HG03571 (cell line): Measurements from ENCODE around the gene INF2.

ENCODE experiments used
- ATAC-seq: cut with Tn5 transposase; IDR thresholded peaks from one replicate; pipeline ENCODE4 v1.9.1; 2021; ENCODE audit not compliant: unreplicated experiment

Gene INF2

DNA sequence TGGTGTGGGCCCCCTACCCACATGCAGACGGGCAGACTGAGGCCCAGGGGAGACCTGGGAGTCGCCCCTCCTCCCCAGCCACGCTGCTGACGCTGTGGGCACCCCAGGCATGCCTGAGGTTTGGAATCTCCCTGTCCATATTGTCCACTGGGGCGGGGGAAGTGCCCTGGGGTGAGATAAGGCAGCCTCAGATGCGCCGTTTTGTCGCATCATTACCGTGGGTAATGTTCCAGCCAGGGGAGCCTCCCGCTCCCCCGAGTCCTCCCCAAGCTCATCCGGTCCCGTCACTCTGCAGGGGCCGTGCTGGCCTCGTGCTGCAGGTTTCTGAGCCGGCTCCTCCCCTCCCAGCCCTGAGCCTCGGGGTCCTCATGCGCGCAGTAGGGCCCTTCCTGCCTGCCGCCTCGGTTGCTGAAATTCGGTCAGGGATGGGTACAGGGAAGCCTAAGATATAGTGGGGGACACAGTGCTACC, 11.4 kb downstream of the INF2 start:
- ATAC-seq, result no peak

DNA sequence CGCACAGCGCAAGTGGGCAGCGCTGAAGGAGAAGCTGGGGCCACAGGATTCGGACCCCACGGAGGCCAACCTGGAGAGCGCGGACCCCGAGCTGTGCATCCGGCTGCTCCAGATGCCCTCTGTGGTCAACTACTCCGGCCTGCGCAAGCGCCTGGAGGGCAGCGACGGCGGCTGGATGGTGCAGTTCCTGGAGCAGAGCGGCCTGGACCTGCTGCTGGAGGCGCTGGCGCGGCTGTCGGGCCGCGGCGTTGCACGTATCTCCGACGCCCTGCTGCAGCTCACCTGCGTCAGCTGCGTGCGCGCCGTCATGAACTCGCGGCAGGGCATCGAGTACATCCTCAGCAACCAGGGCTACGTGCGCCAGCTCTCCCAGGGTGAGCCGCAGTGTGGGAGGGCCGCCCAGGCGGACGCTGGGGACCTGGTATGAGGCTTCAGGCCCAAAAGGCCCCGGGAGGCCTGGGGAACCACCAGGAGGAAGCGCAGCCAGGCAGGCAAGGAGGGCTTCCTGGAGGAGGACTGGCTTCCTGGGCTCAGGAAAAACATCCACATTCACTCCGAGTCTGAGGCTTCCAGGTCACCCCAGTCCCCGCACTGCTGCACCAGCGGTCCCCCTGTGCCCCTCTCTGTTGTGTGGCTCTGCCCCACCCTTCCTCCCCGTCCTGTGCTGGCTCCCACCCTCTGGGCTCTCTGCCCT, 12.1 kb downstream of the INF2 start:
- no peak for ATAC-seq

DNA sequence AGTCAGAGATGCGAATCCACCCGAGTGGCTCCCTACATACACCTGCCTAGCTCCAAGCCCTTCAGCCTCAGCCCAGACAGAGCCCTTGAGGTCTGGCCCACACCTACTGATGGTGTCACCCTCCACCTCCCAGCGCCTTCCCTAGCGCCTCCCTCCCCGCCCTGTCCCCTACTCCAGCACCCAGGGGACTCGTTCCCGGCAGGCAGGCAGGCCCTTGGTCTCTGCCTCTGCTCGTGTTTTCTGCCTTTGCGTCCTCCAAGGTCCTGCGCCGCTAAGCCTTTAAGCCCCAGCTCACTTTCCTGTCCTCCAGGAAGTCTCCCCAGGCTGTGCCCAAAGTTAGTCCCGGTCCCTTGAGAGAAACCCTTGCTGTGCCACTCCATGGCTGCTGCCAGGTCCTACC, 12.7 kb downstream of the INF2 start:
- ATAC-seq, result no peak

DNA sequence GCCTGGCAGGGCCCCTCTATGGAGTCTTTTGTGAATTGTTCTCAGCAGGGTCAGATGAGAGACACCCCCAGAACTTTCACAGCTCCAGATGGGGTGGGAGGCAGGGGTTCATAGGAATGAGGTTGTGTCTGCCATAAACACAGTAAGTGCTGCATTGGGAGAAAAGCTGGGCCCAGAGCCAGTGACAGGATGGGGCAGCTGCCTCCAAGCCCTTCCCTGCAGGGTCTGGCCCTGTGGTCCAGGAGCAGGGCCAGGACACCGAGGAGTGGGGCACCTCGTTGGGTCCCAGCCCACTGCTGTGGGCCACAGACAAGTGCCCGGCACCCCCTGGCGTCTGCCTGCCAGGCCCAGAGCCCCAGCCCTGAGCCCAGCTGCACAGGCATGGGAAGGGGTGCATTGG, 13.3 kb downstream of the INF2 start:
- ATAC-seq, result no peak

DNA sequence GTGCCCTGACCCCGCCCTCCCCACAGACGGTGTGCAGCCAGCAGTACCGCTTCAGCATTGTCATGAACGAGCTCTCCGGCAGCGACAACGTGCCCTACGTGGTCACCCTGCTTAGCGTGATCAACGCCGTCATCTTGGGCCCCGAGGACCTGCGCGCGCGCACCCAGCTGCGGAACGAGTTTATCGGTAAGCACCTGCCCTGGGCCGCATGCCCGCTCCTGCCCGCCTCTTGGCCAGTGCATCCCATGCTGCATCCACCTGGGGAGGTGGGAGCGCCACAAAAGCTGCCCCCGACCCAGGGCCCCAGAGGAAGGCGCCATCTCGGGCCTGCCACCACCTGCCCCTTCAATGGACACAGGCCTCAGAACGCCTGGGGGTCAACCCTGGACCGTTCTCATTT, 13.9 kb downstream of the INF2 start:
- no peak for ATAC-seq

DNA sequence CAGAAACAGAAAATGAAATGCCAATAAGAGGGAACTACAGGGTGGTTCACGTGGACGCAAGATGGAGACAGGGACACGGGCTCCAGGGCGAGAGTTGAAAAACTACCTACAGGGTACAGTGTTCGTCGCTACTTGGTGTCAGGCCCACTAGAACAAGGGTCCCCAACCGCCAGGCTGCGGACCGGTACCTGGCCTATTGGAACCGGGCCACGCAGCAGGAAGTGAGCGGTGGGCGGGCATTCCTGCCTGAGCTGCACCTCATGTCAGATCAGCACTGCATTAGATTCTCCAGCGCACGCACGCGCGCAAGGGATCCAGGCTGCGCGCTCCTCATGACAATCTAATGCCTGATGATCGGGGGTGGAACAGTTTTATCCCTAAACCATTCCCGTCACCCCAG, 14.8 kb downstream of the INF2 start:
- ATAC-seq, result no peak

DNA sequence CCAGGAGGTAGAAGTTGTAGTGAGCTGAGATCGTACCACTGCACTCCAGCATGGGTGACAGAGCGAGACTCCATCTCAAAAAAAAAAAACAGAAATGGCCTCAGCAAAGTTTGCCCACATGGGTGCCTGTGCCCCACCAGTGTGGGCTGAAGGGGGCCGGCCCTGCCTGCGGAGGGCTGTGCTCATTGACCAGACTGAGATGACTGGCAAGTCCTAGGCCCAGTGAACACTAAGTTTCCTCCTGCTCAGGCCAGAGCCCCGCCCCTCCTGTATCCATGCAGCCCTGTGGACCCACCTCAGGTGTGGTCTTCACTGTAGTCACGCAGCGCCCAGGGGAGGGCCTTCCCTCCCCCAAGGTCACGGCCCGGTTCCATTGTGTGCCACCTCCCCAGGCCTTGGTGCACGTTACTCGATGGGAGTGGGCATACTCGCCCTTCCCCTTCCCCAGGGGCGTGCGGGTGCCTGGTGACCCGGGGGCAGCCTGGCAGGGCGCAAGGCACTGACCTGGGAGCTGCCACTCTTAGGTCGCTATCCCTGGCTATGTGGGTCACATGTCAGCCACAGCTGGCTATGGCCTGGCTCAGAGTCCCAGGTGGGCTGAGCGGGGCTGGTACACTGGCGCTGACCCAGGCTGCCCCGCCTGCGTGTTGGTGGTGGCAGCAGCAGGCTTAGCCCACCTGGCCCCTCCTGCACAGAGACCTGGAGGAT, 16.1 kb downstream of the INF2 start:
- ATAC-seq, result no peak

DNA sequence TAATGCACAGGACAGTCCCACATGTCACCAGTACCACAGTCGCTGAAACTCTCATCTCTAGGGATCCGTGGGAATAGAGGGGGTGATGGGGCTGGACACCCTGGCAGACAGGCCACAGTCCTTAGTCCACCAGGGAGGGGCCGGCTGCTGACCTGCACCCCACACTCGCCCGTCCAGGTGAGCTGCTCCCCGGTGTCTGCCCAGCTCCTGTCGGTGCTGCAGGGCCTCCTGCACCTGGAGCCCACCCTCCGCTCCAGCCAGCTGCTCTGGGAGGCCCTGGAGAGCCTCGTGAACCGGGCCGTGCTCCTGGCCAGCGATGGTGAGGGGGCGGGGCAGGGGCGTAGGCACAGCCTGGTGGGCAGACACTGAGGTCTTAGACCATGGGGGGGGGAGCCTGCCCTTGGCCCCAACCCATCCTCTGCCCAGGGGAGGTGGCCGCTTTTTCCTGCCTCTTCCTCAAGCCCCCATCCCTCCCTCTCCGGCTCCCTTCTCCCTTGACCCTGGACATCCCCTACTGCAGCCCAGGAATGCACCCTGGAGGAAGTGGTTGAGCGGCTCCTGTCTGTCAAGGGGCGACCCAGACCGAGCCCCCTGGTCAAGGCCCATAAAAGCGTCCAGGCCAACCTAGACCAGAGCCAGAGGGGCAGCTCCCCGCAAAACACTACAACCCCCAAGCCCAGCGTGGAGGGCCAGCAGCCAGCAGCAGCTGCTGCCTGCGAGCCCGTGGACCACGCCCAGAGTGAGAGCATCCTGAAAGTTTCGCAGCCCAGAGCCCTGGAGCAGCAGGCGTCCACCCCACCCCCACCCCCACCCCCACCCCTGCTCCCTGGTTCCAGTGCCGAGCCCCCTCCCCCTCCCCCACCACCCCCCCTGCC, 17.6 kb downstream of the INF2 start:
- no peak for ATAC-seq

DNA sequence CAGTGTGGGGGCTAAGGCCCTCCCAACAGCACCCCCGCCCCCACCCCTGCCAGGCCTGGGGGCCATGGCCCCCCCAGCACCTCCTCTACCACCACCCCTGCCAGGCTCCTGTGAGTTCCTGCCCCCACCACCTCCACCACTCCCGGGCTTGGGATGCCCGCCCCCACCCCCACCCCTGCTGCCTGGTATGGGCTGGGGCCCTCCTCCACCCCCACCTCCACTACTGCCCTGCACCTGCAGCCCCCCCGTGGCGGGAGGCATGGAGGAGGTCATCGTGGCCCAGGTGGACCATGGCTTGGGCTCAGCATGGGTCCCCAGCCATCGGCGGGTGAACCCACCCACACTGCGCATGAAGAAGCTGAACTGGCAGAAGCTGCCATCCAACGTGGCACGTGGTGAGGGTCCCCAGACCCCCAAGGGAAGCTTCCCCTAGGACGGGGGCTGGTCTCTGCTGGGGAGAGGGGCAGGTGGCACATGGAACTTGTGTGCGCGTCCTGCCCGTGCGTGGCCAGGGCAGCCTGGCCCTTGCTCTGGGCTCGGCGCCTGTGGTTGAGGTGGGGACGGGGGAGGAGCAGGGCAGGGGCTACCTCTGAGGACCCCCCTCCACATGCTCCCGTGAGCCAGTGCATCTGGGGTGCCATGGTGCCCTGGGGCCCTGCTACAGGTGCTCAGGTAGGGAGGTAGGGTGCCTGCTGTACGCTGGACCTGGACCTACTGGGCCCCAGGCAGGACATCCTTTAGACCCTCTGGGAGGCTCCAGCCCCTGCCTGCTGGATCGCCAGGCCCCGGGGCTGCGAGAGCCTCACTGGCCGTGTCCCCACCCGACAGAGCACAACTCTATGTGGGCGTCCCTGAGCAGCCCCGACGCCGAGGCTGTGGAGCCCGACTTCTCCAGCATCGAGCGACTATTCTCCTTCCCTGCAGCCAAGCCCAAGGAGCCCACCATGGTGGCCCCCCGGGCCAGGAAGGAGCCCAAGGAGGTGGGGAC, 18.5 kb downstream of the INF2 start:
- no peak for ATAC-seq

DNA sequence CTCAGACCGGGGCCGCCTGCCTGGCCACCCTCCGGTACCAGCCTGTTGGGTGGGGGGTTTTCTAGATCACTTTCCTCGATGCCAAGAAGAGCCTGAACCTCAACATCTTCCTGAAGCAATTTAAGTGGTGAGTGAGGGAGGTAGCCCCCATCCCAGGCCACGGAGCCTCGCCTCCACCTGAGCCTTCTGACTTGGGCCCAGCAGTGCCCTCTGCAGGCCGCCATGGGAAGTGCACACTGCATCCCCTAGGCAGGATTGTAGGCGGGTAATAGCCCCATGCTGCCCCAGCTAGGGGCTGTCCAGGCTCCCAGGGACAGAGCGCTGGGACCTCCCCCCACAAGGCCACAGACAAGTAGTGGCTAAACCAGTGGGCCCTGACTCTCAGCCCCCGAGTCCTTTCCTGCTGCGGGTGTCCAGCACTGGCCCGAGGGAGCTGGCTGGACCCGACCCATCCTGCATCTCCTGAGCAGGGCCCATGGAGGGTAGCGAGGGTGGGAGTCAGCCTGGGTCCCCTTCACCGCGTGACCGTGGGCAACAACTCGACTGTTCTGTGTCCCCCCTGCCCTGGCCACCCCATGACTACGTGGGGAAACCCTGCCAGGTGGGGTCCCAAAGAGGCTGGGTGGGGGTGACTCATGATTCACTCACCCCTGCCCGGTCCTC, 19.3 kb downstream of the INF2 start:
- ATAC-seq, result no peak

DNA sequence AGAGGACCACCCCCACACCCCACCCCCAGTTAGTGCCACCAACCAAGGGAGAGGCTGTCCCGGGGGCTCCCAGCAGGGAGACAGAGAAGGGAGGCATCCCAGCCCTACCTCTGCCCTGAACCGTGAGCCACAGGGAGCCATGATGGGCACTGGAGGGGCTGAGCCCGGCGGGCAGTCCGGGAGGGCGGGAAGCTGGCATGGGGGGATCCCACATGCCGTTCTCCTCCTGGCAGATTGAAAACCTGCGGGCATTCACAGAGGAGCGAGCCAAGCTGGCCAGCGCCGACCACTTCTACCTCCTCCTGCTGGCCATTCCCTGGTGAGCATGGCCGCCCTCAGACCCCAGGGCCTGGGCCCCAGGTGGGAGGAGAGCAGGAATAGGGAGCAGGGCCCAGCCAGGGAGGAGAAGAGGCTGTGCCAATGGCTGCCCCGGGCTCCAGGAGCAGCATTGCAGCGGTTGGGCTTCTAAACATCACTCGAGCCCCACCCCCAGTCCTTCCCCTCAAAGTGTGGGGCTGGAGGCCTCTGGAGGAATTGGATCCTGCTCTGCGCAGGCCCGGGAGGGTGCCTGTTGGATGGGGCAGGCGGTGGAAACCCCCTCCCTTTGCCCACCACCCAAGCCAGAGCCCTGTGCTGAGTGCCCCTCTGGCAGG, 20.1 kb downstream of the INF2 start:
- ATAC-seq, result no peak

DNA sequence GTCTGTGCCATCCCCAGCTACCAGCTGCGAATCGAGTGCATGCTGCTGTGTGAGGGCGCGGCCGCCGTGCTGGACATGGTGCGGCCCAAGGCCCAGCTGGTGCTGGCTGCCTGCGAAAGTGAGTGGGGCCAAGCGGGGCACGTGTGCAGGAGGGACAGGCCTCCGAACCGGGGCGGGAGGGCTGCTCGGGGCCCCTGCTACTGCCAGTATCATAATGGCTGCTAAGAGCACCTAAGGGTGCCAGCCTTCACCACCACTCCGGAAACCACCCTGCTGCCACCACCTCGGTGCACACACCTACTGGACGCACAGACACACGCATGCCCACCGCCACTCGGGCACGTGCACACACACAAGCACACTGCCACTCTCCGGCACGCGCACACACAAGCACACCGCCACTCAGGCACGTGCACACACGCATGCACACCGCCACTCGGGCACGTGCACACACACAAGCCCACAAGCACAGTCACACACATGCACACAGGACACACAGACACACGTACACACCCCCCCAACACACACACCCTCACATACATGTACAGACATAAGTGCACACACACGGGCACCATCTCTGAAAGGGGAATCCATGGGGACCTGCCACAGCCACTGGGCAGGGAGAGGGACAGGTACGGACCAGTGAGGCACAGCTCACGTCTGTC, 20.8 kb downstream of the INF2 start:
- ATAC-seq, result no peak

DNA sequence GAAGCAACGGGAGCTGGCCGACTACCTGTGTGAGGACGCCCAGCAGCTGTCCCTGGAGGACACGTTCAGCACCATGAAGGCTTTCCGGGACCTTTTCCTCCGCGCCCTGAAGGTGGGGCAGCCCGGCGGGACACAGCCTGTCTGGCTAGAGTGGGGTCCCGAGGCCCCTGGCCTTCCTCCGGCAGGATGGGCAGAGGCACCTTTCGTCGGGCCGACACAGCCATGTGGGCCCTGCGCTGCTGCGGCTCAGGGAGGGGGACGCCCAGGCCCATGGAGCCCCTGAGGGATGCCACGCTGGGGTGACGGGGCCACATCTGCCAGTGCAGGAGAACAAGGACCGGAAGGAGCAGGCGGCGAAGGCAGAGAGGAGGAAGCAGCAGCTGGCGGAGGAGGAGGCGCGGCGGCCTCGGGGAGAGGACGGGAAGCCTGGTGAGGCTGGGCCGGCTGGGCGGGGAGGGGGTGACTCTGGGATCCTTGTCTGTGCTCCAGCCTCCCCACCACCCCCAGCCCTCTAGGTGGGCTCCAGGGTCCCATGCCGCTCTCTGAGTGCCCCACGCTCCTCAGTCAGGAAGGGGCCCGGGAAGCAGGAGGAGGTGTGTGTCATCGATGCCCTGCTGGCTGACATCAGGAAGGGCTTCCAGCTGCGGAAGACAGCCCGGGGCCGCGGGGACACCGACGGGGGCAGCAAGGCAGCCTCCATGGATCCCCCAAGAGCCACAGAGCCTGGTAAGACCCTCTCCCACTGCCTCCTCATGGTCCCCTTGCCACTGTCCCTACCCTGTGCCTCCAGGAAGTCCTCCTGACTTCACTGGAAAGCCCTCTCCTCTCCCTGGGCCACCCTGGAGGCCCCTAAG, 23.7 kb downstream of the INF2 start:
- no peak for ATAC-seq

DNA sequence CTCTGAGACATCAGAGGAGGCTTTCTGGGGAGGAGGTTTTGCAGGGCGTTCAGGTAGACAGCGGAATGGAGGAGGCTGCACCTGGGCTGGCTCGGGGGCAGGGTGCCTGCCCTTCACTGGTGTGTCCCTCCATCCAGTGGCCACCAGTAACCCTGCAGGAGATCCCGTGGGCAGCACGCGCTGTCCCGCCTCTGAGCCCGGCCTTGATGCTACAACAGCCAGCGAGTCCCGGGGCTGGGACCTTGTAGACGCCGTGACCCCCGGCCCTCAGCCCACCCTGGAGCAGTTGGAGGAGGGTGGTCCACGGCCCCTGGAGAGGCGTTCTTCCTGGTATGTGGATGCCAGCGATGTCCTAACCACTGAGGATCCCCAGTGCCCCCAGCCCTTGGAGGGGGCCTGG, 24.6 kb downstream of the INF2 start:
- ATAC-seq, result no peak

DNA sequence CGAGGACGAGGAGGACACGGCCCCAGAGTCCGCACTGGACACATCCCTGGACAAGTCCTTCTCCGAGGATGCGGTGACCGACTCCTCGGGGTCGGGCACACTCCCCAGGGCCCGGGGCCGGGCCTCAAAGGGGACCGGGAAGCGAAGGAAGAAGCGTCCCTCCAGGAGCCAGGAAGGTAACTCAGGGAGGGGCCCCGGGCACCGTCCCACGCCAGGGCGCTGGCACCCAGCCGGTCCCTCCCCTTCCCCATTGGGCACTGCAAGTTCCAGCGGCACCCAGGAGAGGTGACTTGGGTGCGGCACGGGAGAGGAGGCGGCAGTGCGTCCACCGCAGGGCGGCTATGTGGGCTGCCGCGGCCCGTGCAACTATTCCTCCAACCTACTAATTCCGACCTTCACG, 25.3 kb downstream of the INF2 start:
- no peak for ATAC-seq

DNA sequence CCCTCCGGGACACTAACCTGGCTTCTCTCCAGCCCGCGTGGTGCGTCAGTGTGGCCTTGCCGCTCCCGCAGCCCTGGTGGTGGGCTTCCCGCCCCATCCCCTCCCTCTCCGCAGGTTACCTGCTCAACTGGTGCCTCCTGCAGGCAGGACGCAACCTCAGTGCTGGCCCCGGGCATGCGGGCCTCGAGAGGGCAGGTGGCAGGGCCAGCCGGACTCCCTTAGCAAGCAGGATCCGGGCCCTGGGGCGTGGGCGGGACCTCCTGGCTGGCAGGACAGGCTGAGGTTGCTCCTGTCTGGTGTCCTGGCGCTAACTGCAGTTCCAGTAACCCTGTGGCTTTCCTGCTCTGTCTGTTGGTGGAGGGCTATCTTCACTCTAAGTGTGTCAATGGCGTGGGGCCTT, 26.0 kb downstream of the INF2 start:
- ATAC-seq, result no peak

DNA sequence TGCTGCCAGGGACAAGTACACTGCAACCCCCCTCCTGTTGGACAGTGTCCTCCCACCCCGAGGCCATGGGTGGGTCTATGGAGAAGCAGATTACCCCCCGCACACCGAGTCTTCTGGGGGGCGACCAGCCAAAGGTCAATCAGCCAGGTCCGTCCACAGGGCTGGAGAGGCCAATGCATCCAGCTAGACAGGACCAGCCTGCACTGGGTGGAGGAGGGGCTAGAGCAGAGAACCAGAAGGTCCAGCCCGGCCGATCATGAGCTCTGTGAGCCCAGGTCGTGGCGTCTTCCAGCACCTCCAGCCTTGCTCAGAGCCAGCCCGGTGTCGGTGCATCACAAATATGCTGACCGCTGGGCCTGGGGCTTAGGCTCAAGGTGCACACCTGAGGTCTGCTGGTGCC, 26.5 kb downstream of the INF2 start:
- no peak for ATAC-seq

DNA sequence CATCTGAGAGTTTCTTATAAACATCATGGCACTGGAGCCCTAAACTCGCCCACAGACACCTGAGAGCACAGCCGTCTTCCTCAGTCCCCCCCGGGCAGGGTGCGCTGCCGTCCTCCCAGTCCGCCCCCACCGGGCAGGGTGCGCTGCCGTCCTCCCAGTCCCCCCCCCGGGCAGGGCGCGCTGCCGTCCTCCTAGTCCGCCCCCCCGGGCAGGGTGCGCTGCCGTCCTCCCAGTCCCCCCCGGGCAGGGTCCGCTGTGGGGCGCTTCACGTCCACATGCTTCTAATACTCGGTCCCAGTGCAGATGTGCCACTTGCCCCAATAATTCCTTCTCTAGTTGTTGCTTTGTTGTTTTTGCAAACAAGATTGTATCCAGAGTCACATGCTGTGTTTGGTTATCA, 27.7 kb downstream of the INF2 start:
- no peak for ATAC-seq
